GM19395 (cell line): Measurements from ENCODE around the gene NBEA.
"Not testable (repeated sequence)": the region's sequence is repeated elsewhere in the genome, so short reads cannot be mapped to it uniquely, and the experiment has no call there.

ENCODE experiments used
- ATAC-seq: cut with Tn5 transposase; IDR thresholded peaks from one replicate; pipeline ENCODE4 v1.9.1; 2021; ENCODE audit warnings: mild to moderate bottlenecking, moderate library complexity; ENCODE audit not compliant: unreplicated experiment

The NBEA gene

DNA sequence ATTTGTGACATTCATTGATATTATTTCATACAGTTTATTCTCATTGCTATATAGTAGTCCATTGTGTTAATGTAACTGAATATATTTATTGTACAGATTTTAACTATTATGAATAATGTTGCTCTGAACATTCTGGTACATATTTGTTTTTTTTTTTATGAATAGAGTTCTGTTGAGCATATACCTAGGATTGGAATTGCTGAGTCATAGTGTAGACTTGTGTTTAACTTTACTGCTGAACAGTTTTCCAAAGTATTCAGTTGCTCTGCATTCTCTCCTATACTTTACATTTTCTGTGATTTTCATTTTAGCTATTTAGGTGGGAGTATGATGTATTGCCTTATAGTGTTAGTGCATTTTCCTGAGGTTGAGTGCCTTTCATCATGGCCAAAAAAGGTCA is 436.9 kb downstream of the NBEA start:
- no peak for ATAC-seq

- ATAC-seq, result no peak
These were observed 437.6 kb downstream of the NBEA start for GRCh38 chr13:35379663-35380062.

GRCh38 chr13:35387682-35388250 is 445.7 kb downstream of the NBEA start:
- ATAC-seq, result no peak

DNA sequence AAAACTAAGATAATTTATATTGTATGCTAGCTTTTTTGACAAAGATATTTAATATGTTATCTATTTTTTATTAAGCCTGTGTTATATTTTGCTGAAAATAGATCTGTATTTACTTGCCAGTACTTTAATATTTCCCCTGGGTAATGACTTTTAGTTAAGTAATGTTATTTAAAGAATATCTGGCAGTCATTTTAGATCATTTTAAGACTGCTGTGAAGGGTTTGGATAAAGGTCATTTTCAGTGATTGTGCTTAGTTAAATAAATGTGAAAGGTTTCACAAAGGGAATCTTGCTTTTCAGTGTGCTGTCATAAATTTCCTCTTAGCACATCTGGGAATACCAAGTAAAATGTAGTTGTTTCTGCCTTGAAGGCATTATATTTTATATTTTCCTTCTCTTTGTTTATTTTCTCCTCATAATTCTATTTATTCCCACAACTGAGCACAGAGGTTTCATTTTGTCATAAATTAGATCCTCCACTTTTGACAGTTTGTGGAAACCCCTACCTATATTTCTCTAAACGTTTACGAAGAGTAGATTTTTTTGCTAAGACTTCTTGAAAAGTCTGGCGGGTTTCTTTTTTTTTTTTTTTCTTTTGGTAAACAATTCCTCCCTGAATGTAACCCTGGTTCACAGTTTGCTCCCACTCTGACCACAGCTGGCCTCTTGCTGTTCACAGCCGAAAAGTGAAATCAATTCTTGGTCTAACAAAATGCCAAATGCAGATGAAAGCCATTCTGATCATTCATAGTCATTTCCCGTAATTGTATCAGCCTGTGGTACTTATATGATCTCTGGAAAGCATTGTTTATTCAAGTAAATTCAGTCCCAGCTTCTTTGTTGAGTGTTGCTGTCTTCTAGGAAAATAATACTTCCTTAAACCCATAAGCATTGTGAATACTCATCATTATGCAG is 446.6 kb downstream of the NBEA start:
- ATAC-seq, result no peak

DNA sequence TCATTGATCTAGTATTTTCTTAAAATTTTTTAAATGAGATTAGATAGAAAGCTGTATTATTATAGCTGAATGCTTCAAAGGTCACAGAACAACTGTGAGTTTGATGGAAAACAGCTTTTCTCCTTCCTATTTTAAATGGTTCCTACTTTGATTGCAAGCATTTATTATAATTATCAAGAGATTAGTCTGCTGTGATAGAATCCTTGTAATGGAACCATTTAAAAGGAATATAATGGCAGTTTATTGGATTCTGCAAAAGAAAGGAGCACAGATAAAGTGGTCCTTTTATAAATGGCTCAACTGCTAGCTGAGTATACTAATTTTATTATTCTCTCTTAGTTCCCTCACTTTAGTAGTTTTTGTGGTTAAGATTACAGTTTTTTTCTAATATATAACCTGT is 447.5 kb downstream of the NBEA start:
- no peak for ATAC-seq

- ATAC-seq, result no peak
These were observed 450.7 kb downstream of the NBEA start for GRCh38 chr13:35392768-35393167.

DNA sequence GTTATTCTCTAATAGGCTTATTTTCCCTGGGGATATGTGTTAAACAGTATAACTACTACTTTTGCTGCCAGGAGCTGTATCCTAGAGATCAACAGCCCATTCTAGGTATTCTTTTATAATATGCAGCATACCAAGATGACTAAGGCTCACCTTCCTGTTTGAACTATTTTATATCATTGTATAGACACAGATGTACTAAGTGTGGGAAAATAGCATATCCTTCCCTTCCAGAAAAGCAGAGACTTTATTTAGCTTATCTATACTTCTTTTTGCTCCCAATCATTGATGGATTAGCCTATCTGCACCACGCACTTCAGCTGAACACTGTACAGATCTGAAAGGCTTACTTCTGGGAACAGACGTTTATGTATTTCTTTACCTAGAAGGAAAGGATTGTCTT is 451.8 kb downstream of the NBEA start:
- no peak for ATAC-seq

GRCh38 chr13:35408285-35408684 is 466.2 kb downstream of the NBEA start:
- ATAC-seq, result not testable (repeated sequence)

DNA sequence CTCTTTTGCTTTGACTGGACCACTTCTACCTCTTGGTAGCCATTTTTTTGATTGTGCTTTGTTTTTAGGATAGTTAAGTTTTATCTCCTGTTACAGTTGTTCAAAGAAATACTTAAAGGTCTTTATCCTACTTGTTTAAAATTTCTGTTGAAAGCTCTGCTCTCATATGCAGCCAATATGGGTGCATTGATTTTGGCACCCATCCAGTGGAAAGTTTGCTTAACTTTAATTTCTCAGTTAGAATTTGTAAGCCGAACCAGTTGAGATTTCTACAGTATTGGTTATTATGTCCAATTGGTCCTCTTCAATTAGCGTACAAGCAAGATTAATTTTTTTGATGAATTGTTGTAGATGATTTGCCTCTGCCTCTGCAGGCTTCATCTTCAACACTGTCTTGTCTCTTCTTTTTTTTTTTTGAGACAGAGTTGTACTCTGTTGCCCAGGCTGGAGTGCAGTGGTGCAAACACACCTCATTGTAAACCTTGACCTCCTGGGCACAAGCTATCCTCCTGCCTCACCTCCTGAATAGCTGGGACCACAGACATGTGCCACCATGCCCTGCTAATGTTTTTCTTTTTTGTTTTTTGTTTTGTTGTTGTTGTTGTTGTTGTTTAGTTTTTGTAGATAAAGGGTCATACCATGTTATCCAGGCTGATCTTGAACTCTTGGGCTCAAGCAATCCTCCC is 469.1 kb downstream of the NBEA start:
- ATAC-seq, result no peak

GRCh38 chr13:35448465-35448864 is 506.4 kb downstream of the NBEA start:
- ATAC-seq, result no peak

DNA sequence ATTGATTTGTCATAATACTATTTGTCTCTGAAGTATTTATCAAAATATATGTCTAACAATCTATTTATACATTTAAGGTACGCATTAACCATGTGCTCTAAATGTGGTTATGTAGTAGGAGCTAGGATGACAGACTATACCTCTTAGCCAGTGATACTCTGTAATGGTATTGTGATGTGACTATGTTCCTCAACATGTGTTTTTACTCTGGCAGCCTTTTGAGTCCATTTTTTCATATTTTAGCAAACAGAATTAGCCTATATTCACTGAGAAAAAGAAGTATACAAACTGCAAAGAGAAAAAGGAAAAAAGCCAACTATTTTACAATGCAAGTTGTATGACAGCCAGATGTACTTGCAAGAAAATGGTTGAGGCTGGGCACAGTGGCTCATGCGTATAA is 507.8 kb downstream of the NBEA start:
- no peak for ATAC-seq

DNA sequence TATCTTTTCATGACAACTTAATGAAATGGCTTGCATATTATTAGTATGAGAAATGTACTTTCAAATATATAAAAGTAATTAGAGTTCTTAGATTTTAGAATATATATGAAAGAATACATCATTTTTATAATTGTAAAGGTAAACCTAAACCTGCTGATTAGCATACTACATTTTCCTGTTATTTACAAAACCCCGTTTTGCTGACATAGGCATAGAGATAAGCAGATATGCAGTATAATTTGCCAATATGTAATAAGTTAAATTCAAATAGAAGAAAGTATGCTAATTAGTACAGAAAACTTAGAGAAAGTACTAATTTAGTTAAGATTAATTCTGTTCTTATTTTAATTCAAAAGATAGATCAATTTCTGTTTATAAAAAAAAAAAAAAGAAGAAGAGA is 513.0 kb downstream of the NBEA start:
- ATAC-seq, result no peak

DNA sequence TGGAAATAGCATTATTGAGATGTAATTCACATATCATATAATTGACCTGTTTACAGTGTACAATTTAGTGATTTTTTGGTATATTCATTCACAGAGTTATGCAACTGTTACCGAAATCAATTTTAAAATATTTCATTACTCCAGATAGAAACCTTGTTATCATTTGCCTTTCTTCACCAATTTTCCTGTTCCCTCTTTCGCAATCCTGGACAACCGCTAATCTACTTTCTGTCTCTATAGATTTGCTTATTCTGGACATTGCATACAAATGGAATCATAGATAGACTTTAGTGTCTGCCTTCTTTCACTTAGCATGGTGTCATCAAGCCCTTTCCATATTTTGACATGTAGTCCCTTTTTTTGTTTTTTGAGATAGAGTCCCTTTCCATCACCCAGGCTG is 515.2 kb downstream of the NBEA start:
- no peak for ATAC-seq

GRCh38 chr13:35460061-35460460 is 518.0 kb downstream of the NBEA start:
- ATAC-seq, result no peak

DNA sequence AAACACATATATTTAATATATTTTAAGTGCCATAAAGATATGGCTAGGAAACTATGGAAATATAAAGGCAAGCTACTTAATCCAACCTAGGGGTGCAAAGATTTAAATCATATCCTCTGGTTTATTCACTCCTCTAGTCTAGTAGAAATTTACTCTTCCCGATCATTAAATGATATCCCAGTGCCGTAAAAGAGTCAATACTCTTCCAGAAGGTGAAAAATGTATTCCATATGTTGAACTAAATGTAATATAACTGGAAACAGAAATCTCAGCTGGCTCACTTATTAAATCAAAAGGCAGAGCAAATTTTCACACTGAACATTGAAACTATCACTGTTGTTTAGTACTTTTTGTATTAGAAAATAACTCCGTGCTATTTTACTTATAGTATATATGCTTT is 523.3 kb downstream of the NBEA start:
- no peak for ATAC-seq

DNA sequence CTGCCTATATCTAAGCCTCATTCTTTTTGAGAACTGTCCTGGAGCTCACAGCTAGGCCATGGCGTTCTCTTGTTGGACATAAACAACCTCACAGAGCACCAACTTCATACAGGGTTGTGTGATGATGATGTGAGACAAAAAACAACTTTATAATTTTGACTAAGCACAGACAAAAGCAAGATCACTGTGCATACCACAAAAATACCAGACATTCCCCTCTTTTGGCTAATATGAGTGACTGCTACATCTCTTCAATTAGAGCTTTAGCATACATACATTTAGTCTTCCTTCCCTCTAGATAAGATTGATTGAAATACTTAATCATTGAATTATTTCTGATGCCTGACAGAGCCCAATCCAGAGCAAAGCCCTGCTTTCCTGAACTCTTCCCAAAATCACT is 526.1 kb downstream of the NBEA start:
- ATAC-seq, result no peak

DNA sequence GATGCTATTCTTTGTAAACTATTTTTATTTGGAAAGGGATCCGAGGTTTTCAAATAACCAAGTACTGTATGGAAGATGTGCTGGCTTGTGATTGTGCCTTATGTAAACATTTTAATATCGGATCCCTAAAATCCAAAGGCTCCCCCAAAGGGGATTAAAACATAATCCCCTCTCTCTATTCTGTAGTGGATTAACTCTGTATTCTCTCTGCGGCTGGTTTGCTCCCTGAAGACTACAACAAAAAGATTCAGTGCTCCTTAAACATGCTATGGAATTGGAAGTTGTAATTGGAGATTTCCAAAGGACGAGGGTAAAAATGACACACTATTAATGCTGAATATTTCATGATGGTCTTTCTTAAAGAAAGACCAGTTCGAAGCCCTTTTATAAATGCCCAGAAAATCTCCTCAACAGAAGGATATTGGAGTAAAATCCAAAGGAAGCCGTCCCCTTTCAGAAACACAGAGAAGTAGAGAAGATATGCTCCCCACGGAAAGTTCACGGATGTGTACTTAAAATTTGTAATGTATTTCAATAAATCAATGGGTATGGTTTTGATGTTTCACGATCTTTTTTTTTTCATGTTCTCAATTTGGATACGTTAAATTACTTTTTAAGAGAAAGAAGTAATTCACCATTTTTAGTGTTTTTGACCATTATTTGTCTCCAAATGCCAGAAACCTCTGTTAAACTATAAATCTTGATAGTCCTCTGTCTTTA is 527.9 kb downstream of the NBEA start:
- no peak for ATAC-seq

- no peak for ATAC-seq
These were observed 528.9 kb downstream of the NBEA start for GRCh38 chr13:35470671-35471661.

DNA sequence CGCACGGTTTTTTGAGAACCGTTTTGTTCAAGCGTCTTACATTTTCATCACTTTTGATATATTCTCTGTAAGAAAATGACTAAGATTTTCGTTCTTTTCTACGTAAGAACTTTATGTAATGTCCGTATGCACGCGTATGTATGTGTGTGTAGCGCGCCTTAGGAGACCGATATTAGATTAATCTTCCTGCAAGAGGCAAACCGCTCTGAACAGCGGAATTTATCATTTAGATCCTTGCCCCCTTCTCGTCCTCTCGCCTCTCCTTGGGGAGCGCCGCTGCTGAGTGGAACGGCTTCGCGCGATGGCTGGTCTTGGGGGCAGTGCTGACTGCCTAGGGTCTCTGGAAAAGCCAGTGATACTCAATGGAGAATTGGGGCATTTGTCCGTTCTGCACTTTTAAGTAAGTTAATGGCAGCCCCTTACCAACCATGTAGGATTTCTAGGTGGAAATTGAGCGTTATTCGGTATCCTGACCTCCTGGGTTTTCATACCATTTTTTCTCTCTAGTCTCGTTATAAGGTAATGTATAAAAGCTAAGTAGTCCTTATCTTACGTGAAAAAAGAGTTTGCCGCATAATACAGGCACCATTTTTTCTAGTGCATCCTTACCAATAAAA is 529.7 kb downstream of the NBEA start:
- no peak for ATAC-seq
